ENCODE data around the gene BEST3. TPM values are rescaled to one million over a fixed set of nuclear protein-coding genes. Genes with fewer than 3 reads are reported as not detected.

Gene BEST3
- total RNA-seq, 1 experiment from 2014 or later = not detected

- Histone ChIP-seq H3K79me2 (ENCODE audit: low read length) (no peaks in the 10 kb centered on the region), H3K36me3 (ENCODE audit: insufficient read depth, low read length) (no peaks in the 10 kb centered on the region)
- DNase-seq = no peak
Measured at GRCh38 chr12:69720750-69721149, 21.6 kb upstream of the BEST3 start.

GRCh38 chr12:69719336-69720316, 20.5 kb upstream of the BEST3 start:
- no peaks in the 10 kb centered on the region for H3K27me3 ChIP-seq (ENCODE audit: low read length)
- no peak for DNase-seq
- no peak overlapping the region for H3K4me2 ChIP-seq (ENCODE audit: low read depth, low read length, poor library complexity, severe bottlenecking)
- no peaks in the 10 kb centered on the region for H3K36me3 ChIP-seq (ENCODE audit: insufficient read depth, low read length)
- no peak overlapping the region for H2AFZ ChIP-seq (ENCODE audit: low read length)
- no peaks in the 10 kb centered on the region for H4K20me1 ChIP-seq (ENCODE audit: insufficient read depth, low read depth, low read length)
- H3K4me1 ChIP-seq (ENCODE audit: low read length) = no peaks in the 10 kb centered on the region
- no peak overlapping the region for H3K9ac ChIP-seq (ENCODE audit: low read length)
- H3K9me2 ChIP-seq (replicated peaks; ENCODE audit: insufficient read depth, low read length) = no peaks in the 10 kb centered on the region
- no peak overlapping the region for H3K4me3 ChIP-seq (ENCODE audit: low read length)
- H3K27ac ChIP-seq (ENCODE audit: low read length) = no peak overlapping the region
- H3K9me3 ChIP-seq (ENCODE audit: low read length) = no peaks in the 10 kb centered on the region
- H3K79me2 ChIP-seq (ENCODE audit: low read length) = no peaks in the 10 kb centered on the region

More at GRCh38 chr12:69720750-69721149, 21.6 kb upstream of the BEST3 start:
- Histone ChIP-seq H3K4me3 (ENCODE audit: low read length) (no peak overlapping the region), H3K27me3 (ENCODE audit: low read length) (no peaks in the 10 kb centered on the region), H3K4me2 (ENCODE audit: low read depth, low read length, poor library complexity, severe bottlenecking) (no peak overlapping the region), H2AFZ (ENCODE audit: low read length) (no peak overlapping the region), H3K9me2 (replicated peaks; ENCODE audit: insufficient read depth, low read length) (no peaks in the 10 kb centered on the region), H4K20me1 (ENCODE audit: insufficient read depth, low read depth, low read length) (no peaks in the 10 kb centered on the region), H3K4me1 (ENCODE audit: low read length) (no peaks in the 10 kb centered on the region), H3K27ac (ENCODE audit: low read length) (no peak overlapping the region), H3K9ac (ENCODE audit: low read length) (no peak overlapping the region), H3K9me3 (ENCODE audit: low read length) (no peaks in the 10 kb centered on the region)

DNA sequence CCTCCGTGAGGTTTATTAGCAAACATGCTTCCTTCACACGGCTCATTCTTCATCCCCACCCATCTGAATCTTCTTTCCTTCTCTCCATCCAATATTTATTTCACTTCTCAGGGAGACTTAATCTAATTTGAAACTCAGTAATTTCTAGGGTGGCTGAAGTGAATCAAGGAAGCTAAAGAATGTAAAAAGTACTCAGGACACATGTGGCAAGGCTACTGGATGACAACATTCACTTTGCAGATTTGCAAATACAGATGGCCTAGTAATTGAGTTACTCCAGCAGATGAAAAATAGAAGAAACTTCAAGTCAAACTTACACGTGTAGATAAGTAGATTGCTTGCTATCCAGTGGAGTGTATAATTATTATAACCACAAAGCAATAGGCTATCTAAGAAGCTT, 15.4 kb upstream of the BEST3 start:
- no peak for DNase-seq
- Histone ChIP-seq H3K4me2 (ENCODE audit: low read depth, low read length, poor library complexity, severe bottlenecking) (no peak overlapping the region), H3K36me3 (ENCODE audit: insufficient read depth, low read length) (no peaks in the 10 kb centered on the region), H3K27me3 (ENCODE audit: low read length) (no peaks in the 10 kb centered on the region), H3K4me1 (ENCODE audit: low read length) (no peaks in the 10 kb centered on the region), H3K4me3 (ENCODE audit: low read length) (no peak overlapping the region), H3K9me3 (ENCODE audit: low read length) (no peaks in the 10 kb centered on the region), H3K9ac (ENCODE audit: low read length) (no peak overlapping the region), H3K27ac (ENCODE audit: low read length) (no peak overlapping the region), H4K20me1 (ENCODE audit: insufficient read depth, low read depth, low read length) (no peaks in the 10 kb centered on the region), H3K79me2 (ENCODE audit: low read length) (no peaks in the 10 kb centered on the region), H3K9me2 (replicated peaks; ENCODE audit: insufficient read depth, low read length) (no peaks in the 10 kb centered on the region), H2AFZ (ENCODE audit: low read length) (no peak overlapping the region)

DNA sequence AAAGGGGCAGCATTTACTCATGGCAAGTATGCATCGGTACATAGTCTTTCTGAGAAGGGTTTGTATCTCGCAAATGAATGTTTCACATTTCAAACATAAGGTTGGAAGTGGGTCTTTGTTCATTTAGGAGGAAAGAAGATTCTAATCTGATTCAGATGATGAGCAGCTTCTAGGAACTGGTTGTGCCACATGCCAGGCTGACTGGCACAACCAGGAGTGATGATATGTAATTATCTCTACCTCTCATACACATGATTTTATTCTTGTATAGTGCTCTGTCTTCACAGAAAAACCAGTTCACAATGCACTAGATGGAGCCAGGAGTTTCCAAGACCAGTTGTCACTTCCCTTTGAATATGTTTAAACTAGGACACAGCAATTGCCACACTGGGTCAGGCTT, 13.7 kb upstream of the BEST3 start:
- Histone ChIP-seq H3K27ac (ENCODE audit: low read length) (no peak overlapping the region), H2AFZ (ENCODE audit: low read length) (no peak overlapping the region), H4K20me1 (ENCODE audit: insufficient read depth, low read depth, low read length) (no peaks in the 10 kb centered on the region), H3K4me2 (ENCODE audit: low read depth, low read length, poor library complexity, severe bottlenecking) (no peak overlapping the region), H3K36me3 (ENCODE audit: insufficient read depth, low read length) (no peaks in the 10 kb centered on the region), H3K4me1 (ENCODE audit: low read length) (no peaks in the 10 kb centered on the region), H3K9me2 (replicated peaks; ENCODE audit: insufficient read depth, low read length) (no peaks in the 10 kb centered on the region), H3K9ac (ENCODE audit: low read length) (no peak overlapping the region), H3K79me2 (ENCODE audit: low read length) (no peaks in the 10 kb centered on the region), H3K4me3 (ENCODE audit: low read length) (no peak overlapping the region), H3K9me3 (ENCODE audit: low read length) (no peaks in the 10 kb centered on the region), H3K27me3 (ENCODE audit: low read length) (no peaks in the 10 kb centered on the region)
- no peak for DNase-seq

GRCh38 chr12:69708649-69709048, 9.5 kb upstream of the BEST3 start:
- H2AFZ ChIP-seq (ENCODE audit: low read length) = no peak overlapping the region
- no peaks in the 10 kb centered on the region for H3K36me3 ChIP-seq (ENCODE audit: insufficient read depth, low read length)
- H3K9me3 ChIP-seq (ENCODE audit: low read length) = no peaks in the 10 kb centered on the region
- no peaks in the 10 kb centered on the region for H3K9me2 ChIP-seq (replicated peaks; ENCODE audit: insufficient read depth, low read length)
- no peaks in the 10 kb centered on the region for H4K20me1 ChIP-seq (ENCODE audit: insufficient read depth, low read depth, low read length)
- H3K27me3 ChIP-seq (ENCODE audit: low read length) = no peaks in the 10 kb centered on the region
- no peak overlapping the region for H3K27ac ChIP-seq (ENCODE audit: low read length)
- no peak overlapping the region for H3K4me2 ChIP-seq (ENCODE audit: low read depth, low read length, poor library complexity, severe bottlenecking)
- no peak overlapping the region for H3K4me3 ChIP-seq (ENCODE audit: low read length)
- no peaks in the 10 kb centered on the region for H3K4me1 ChIP-seq (ENCODE audit: low read length)
- H3K79me2 ChIP-seq (ENCODE audit: low read length) = no peaks in the 10 kb centered on the region
- no peak overlapping the region for H3K9ac ChIP-seq (ENCODE audit: low read length)
- no peak for DNase-seq

DNA sequence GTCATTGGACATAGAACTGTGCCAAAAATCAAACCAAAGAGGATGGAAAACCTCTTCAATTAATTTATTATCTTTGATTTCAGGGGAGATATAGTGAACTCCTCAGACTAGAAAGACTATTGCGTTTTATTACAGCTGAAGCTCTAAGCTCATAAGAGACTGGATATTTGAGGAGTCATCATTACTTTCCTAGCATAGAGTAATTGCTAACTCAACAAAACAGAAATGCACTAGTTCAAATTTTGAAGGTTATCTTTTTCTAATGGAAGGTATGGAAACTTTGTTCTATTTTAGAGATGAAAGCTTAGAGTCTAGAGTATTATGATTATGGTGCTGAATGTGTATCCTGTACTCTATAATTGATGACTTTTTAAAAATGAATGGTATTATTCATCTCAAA, 5.3 kb upstream of the BEST3 start:
- no peak overlapping the region for H3K4me3 ChIP-seq (ENCODE audit: low read length)
- no peak overlapping the region for H3K9ac ChIP-seq (ENCODE audit: low read length)
- no peaks in the 10 kb centered on the region for H3K79me2 ChIP-seq (ENCODE audit: low read length)
- no peaks in the 10 kb centered on the region for H3K9me2 ChIP-seq (replicated peaks; ENCODE audit: insufficient read depth, low read length)
- H3K27me3 ChIP-seq (ENCODE audit: low read length) = no peaks in the 10 kb centered on the region
- H3K36me3 ChIP-seq (ENCODE audit: insufficient read depth, low read length) = no peaks in the 10 kb centered on the region
- no peak overlapping the region for H3K4me2 ChIP-seq (ENCODE audit: low read depth, low read length, poor library complexity, severe bottlenecking)
- no peak overlapping the region for H2AFZ ChIP-seq (ENCODE audit: low read length)
- H3K9me3 ChIP-seq (ENCODE audit: low read length) = no peaks in the 10 kb centered on the region
- no peak for DNase-seq
- no peak overlapping the region for H3K27ac ChIP-seq (ENCODE audit: low read length)
- no peaks in the 10 kb centered on the region for H4K20me1 ChIP-seq (ENCODE audit: insufficient read depth, low read depth, low read length)
- H3K4me1 ChIP-seq (ENCODE audit: low read length) = no peaks in the 10 kb centered on the region

DNA sequence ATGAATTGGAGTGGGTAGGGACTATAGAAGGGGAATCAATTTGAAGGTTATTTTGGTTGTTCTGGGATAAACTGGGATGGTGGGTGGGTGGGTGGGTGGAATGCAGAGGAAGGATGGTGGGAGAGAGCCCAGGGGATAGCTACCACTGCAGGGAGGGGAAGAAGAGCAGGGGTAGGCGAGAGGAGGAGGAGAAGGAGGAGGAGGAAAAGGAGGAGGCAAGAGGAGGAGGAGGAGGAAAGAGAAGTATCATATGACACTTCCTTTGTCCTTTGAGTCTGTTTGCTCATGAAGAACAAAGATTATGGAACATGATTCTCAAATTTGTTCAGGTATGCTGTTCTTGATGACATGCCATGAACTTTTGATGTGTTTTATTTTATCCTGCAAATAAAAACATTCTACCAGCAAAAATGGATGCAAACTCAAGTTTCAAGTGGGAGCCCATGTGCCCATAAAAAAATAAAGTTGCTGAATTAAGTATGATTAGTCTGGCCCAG, 4.1 kb upstream of the BEST3 start:
- no peaks in the 10 kb centered on the region for H3K9me3 ChIP-seq (ENCODE audit: low read length)
- H3K27ac ChIP-seq (ENCODE audit: low read length) = no peak overlapping the region
- H3K9ac ChIP-seq (ENCODE audit: low read length) = no peak overlapping the region
- H3K4me2 ChIP-seq (ENCODE audit: low read depth, low read length, poor library complexity, severe bottlenecking) = no peak overlapping the region
- no peak overlapping the region for H3K4me3 ChIP-seq (ENCODE audit: low read length)
- H2AFZ ChIP-seq (ENCODE audit: low read length) = no peak overlapping the region
- H3K27me3 ChIP-seq (ENCODE audit: low read length) = no peaks in the 10 kb centered on the region
- no peaks in the 10 kb centered on the region for H3K4me1 ChIP-seq (ENCODE audit: low read length)
- H3K79me2 ChIP-seq (ENCODE audit: low read length) = no peaks in the 10 kb centered on the region
- no peaks in the 10 kb centered on the region for H3K36me3 ChIP-seq (ENCODE audit: insufficient read depth, low read length)
- DNase-seq = no peak
- H3K9me2 ChIP-seq (replicated peaks; ENCODE audit: insufficient read depth, low read length) = no peaks in the 10 kb centered on the region
- H4K20me1 ChIP-seq (ENCODE audit: insufficient read depth, low read depth, low read length) = no peaks in the 10 kb centered on the region

DNA sequence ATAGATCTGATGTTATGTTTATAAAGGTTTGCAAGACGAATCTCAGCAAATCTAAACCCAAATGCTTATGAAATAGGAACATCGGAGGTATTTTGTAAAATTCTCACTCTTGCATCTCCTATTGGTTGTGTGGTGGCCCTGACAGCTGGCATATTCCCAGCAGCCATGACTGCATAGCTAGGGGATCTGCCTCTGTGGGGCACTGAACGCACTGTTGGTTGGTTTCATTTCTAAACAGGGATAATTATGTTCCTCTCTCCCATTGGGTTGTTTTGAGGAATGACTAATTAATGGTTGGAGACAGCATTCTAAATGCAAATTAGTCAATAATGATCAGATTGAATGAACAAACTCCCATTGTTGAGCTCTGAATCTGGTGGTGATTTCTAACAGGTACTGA, 2.7 kb upstream of the BEST3 start:
- Histone ChIP-seq H3K9me2 (replicated peaks; ENCODE audit: insufficient read depth, low read length) (no peaks in the 10 kb centered on the region), H2AFZ (ENCODE audit: low read length) (no peak overlapping the region), H4K20me1 (ENCODE audit: insufficient read depth, low read depth, low read length) (no peaks in the 10 kb centered on the region), H3K4me3 (ENCODE audit: low read length) (no peak overlapping the region), H3K4me1 (ENCODE audit: low read length) (no peaks in the 10 kb centered on the region), H3K79me2 (ENCODE audit: low read length) (no peaks in the 10 kb centered on the region), H3K36me3 (ENCODE audit: insufficient read depth, low read length) (no peaks in the 10 kb centered on the region), H3K27ac (ENCODE audit: low read length) (no peak overlapping the region), H3K4me2 (ENCODE audit: low read depth, low read length, poor library complexity, severe bottlenecking) (no peak overlapping the region), H3K27me3 (ENCODE audit: low read length) (no peaks in the 10 kb centered on the region; the same call in 1 of the 2 replicates), H3K9me3 (ENCODE audit: low read length) (no peaks in the 10 kb centered on the region), H3K9ac (ENCODE audit: low read length) (no peak overlapping the region)
- no peak for DNase-seq

Data from Karpas-422 (cell line).